HL-60 (cell line): ENCODE data around the gene KCNQ1.
A peak's percentile ranks its signal among the peaks of the same experiment; 100 is the strongest.

Experiments used
- DNase-seq, 2 experiments: peaks; one replicate each; pipeline ENCODE4 v3.0.0-alpha.2; 2010 to 2020; ENCODE audit warnings: low read depth in 1 of 2, low spot score in 1 of 2
- H3K27ac ChIP-seq: fragments of 250-450 bp; sonication (Bioruptor Pico); replicated peaks from 2 replicates; pipeline ENCODE4 v1.5.1; 2020; ENCODE audit warnings: mild to moderate bottlenecking, moderate library complexity
- H3K27me3 ChIP-seq: fragments of 250-450 bp; sonication (Bioruptor Pico); 2 replicates; pipeline ENCODE4 v1.5.1; 2021; ENCODE audit warnings: mild to moderate bottlenecking, moderate library complexity; ENCODE audit not compliant: insufficient read depth, poor library complexity, severe bottlenecking
- H3K4me3 ChIP-seq: replicated peaks from 2 replicates; pipeline ENCODE4 v1.5.1; 2011; ENCODE audit warnings: mild to moderate bottlenecking, control low read depth, low read length; ENCODE audit not compliant: insufficient read depth
- GABPA ChIP-seq: IDR thresholded peaks from 2 replicates; pipeline ENCODE4 v1.6.1; 2012; ENCODE audit warnings: low read depth
- POLR2AphosphoS5 ChIP-seq: IDR thresholded peaks from 2 replicates; pipeline ENCODE4 v1.6.1; 2012; ENCODE audit warnings: low read depth
- REST ChIP-seq: IDR thresholded peaks from 2 replicates; pipeline ENCODE4 v1.6.1; 2012; ENCODE audit warnings: low read depth; ENCODE audit not compliant: insufficient replicate concordance
- SPI1 ChIP-seq: IDR thresholded peaks from 2 replicates; pipeline ENCODE4 v1.6.1; 2012; ENCODE audit warnings: low read depth, mild to moderate bottlenecking, borderline replicate concordance
- TF ChIP-seq, protein P1 (sequence below): IDR thresholded peaks from one replicate; pipeline ENCODE4 v1.5.1; 2011; ENCODE audit warnings: low read length, control low read depth, inconsistent platforms; ENCODE audit not compliant: insufficient read depth

KCNQ1 gene

GRCh38 chr11:2703363-2704141 lies 258.7 kb downstream of the KCNQ1 start:
- TF ChIP-seq POLR2AphosphoS5: no peak
- TF ChIP-seq, protein P1, sequence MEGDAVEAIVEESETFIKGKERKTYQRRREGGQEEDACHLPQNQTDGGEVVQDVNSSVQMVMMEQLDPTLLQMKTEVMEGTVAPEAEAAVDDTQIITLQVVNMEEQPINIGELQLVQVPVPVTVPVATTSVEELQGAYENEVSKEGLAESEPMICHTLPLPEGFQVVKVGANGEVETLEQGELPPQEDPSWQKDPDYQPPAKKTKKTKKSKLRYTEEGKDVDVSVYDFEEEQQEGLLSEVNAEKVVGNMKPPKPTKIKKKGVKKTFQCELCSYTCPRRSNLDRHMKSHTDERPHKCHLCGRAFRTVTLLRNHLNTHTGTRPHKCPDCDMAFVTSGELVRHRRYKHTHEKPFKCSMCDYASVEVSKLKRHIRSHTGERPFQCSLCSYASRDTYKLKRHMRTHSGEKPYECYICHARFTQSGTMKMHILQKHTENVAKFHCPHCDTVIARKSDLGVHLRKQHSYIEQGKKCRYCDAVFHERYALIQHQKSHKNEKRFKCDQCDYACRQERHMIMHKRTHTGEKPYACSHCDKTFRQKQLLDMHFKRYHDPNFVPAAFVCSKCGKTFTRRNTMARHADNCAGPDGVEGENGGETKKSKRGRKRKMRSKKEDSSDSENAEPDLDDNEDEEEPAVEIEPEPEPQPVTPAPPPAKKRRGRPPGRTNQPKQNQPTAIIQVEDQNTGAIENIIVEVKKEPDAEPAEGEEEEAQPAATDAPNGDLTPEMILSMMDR: no peak
- no peak for TF ChIP-seq REST
- no peak for TF ChIP-seq SPI1
- no peak for TF ChIP-seq GABPA
- peak in 1 of 2 experiments; percentile 45 for DNase-seq
- no peak overlapping the region for H3K4me3 ChIP-seq
- H3K27me3 ChIP-seq: no peaks in the 10 kb centered on the region
- no peak overlapping the region for H3K27ac ChIP-seq

GRCh38 chr11:2704356-2704755 lies 259.5 kb downstream of the KCNQ1 start:
- Histone ChIP-seq H3K4me3 (no peak overlapping the region), H3K27ac (no peak overlapping the region), H3K27me3 (no peaks in the 10 kb centered on the region)
- DNase-seq: no peak
- no peak for TF ChIP-seq POLR2AphosphoS5
- no peak for TF ChIP-seq GABPA
- TF ChIP-seq SPI1: no peak
- TF ChIP-seq REST: no peak
- TF ChIP-seq, protein P1: no peak

GRCh38 chr11:2704896-2705606 lies 260.2 kb downstream of the KCNQ1 start:
- H3K27me3 ChIP-seq: no peaks in the 10 kb centered on the region
- DNase-seq: no peak
- H3K4me3 ChIP-seq: no peak overlapping the region
- TF ChIP-seq SPI1: no peak
- TF ChIP-seq, protein P1: no peak
- no peak for TF ChIP-seq GABPA
- TF ChIP-seq POLR2AphosphoS5: no peak
- TF ChIP-seq REST: no peak
- H3K27ac ChIP-seq: no peak overlapping the region
